Fibroblast of lung (primary cell): ENCODE data around the gene PPARG. TPM values are rescaled to one million over a fixed set of nuclear protein-coding genes. Genes with fewer than 3 reads are reported as not detected.

ENCODE experiments used
- DNase-seq, 2 donors: peaks; one replicate each; pipeline versions ENCODE4 v3.0.0 to v3.0.0-alpha.2; 2010; ENCODE audit warnings: low read depth in 2 of 2
- H2AFZ ChIP-seq: 2 replicates; pipeline ENCODE4 v1.5.1; 2012; ENCODE audit warnings: low read length, control low read depth, inconsistent platforms
- H3K27ac ChIP-seq: 2 replicates; pipeline ENCODE4 v1.5.1; 2011; ENCODE audit warnings: low read length, control low read depth; ENCODE audit not compliant: insufficient read depth
- H3K27me3 ChIP-seq: 2 replicates; pipeline ENCODE4 v1.5.1; 2011; ENCODE audit warnings: mild to moderate bottlenecking, low read length; ENCODE audit not compliant: control insufficient read depth, insufficient read depth
- H3K36me3 ChIP-seq: 2 replicates; pipeline ENCODE4 v1.5.1; 2011; ENCODE audit warnings: low read length; ENCODE audit not compliant: control insufficient read depth, insufficient read depth
- H3K4me1 ChIP-seq: 2 replicates; pipeline ENCODE4 v1.5.1; 2011; ENCODE audit warnings: low read length; ENCODE audit not compliant: control insufficient read depth, insufficient read depth; ENCODE audit errors: extremely low read depth
- H3K4me2 ChIP-seq: 2 replicates; pipeline ENCODE4 v1.5.1; 2011; ENCODE audit warnings: low read length, control low read depth; ENCODE audit not compliant: insufficient read depth; ENCODE audit errors: extremely low read depth
- H3K4me3 ChIP-seq, 4 experiments: fragments of 200-600 bp in 1 of 4; sonication (generic) in 1 of 4; replicated peaks in 1 of 4; 2 replicates each; pipeline ENCODE4 v1.5.1; 2011 to 2016; ENCODE audit warnings: low read length in 4 of 4, low read depth in 3 of 4, mild to moderate bottlenecking in 3 of 4, control low read depth in 2 of 4, inconsistent platforms in 1 of 4, mixed read lengths in 1 of 4; ENCODE audit not compliant: insufficient read depth in 1 of 4; ENCODE audit errors: control extremely low read depth in 1 of 4
- H3K79me2 ChIP-seq: 2 replicates; pipeline ENCODE4 v1.5.1; 2012; ENCODE audit warnings: mild to moderate bottlenecking, low read length, inconsistent platforms; ENCODE audit not compliant: control insufficient read depth, insufficient read depth
- H3K9ac ChIP-seq: 2 replicates; pipeline ENCODE4 v1.5.1; 2011; ENCODE audit warnings: mild to moderate bottlenecking, low read length, control low read depth; ENCODE audit not compliant: insufficient read depth
- H3K9me3 ChIP-seq: 2 replicates; pipeline ENCODE4 v1.5.1; 2012; ENCODE audit warnings: low read depth, low read length; ENCODE audit not compliant: control insufficient read depth, insufficient read depth
- H4K20me1 ChIP-seq: 2 replicates; pipeline ENCODE4 v1.5.1; 2011; ENCODE audit warnings: low read length; ENCODE audit not compliant: control insufficient read depth, insufficient read depth; ENCODE audit errors: extremely low read depth
- CTCF ChIP-seq, 2 donors: IDR thresholded peaks in 1 of 2; conservative IDR thresholded peaks in 1 of 2; 1 replicate in 1 of 2; 2 replicates in 1 of 2; pipeline ENCODE4 v1.5.1; 2011 to 2012; ENCODE audit warnings: low read length in 2 of 2, control low read depth in 1 of 2, inconsistent platforms in 1 of 2, low read depth in 1 of 2, mild to moderate bottlenecking in 1 of 2
- EZH2 ChIP-seq: IDR thresholded peaks from 2 replicates; pipeline ENCODE4 v1.5.1; 2012; ENCODE audit warnings: low read length, control low read depth, mild to moderate bottlenecking; ENCODE audit errors: missing control alignments
- polyA plus RNA-seq, 2 donors: library from polyadenylated mRNA; depleted of rRNA in 1 of 2; stranded (reverse) in 1 of 2; unstranded in 1 of 2; fragments of >200 nt; gene quantifications; 2 replicates each; pipeline ENCODE4 v1.2.1, GENCODE V29; 2011 to 2012; ENCODE audit warnings: missing spikeins in 1 of 2
- total RNA-seq: library from RNA; depleted of rRNA; stranded (reverse); fragments of >200 nt; gene quantifications from 2 replicates; pipeline ENCODE4 v1.2.1, GENCODE V29; 2014

Gene PPARG
- total and polyA plus RNA-seq, 2 donors (not counting 1 experiment from before 2014, with no cell fraction given): 32.8 to 42.8 TPM

GRCh38 chr3:12328132-12328836, 39.4 kb downstream of the PPARG start:
- no peak for DNase-seq
- H3K27ac ChIP-seq: no peak overlapping the region
- H3K9me3 ChIP-seq: no peaks in the 10 kb centered on the region
- H3K4me1 ChIP-seq: no peaks in the 10 kb centered on the region
- no peaks in the 10 kb centered on the region for H3K36me3 ChIP-seq
- H3K4me2 ChIP-seq: no peak overlapping the region
- no peaks in the 10 kb centered on the region for H3K27me3 ChIP-seq
- H3K79me2 ChIP-seq: no peaks in the 10 kb centered on the region
- H2AFZ ChIP-seq: no peak overlapping the region
- H3K9ac ChIP-seq: no peak overlapping the region
- H3K4me3 ChIP-seq: no peak overlapping the region
- no peaks in the 10 kb centered on the region for H4K20me1 ChIP-seq
- no peak for TF ChIP-seq EZH2
- TF ChIP-seq CTCF (conservative IDR thresholded peaks at IDR 0.05 in 1 of 2, IDR thresholded peaks at IDR 0.05 in 1 of 2; ENCODE audit: low read depth in 1 of 2, low read length in 2 of 2): no peak

GRCh38 chr3:12328837-12329462, 40.1 kb downstream of the PPARG start:
- H3K9ac ChIP-seq: no peak overlapping the region
- no peaks in the 10 kb centered on the region for H3K4me1 ChIP-seq
- H2AFZ ChIP-seq: no peak overlapping the region
- H4K20me1 ChIP-seq: no peaks in the 10 kb centered on the region
- no peak for TF ChIP-seq CTCF (conservative IDR thresholded peaks at IDR 0.05 in 1 of 2, IDR thresholded peaks at IDR 0.05 in 1 of 2; ENCODE audit: low read depth in 1 of 2, low read length in 2 of 2)
- no peak for TF ChIP-seq EZH2
- H3K9me3 ChIP-seq: no peaks in the 10 kb centered on the region
- no peak overlapping the region for H3K4me3 ChIP-seq
- no peaks in the 10 kb centered on the region for H3K27me3 ChIP-seq
- no peaks in the 10 kb centered on the region for H3K79me2 ChIP-seq
- no peaks in the 10 kb centered on the region for H3K36me3 ChIP-seq
- H3K27ac ChIP-seq: no peak overlapping the region
- no peak overlapping the region for H3K4me2 ChIP-seq
- DNase-seq: no peak

- no peaks in the 10 kb centered on the region for H4K20me1 ChIP-seq
- DNase-seq: no peak
- no peak overlapping the region for H2AFZ ChIP-seq
- H3K9ac ChIP-seq: no peak overlapping the region
- H3K27me3 ChIP-seq: no peaks in the 10 kb centered on the region
- H3K27ac ChIP-seq: no peak overlapping the region
- no peaks in the 10 kb centered on the region for H3K9me3 ChIP-seq
- H3K4me2 ChIP-seq: no peak overlapping the region
- H3K4me3 ChIP-seq: no peak overlapping the region
- no peaks in the 10 kb centered on the region for H3K36me3 ChIP-seq
- no peaks in the 10 kb centered on the region for H3K79me2 ChIP-seq
- TF ChIP-seq CTCF (conservative IDR thresholded peaks at IDR 0.05 in 1 of 2, IDR thresholded peaks at IDR 0.05 in 1 of 2; ENCODE audit: low read depth in 1 of 2, low read length in 2 of 2) (no peak), EZH2 (no peak)
- no peaks in the 10 kb centered on the region for H3K4me1 ChIP-seq
Measured at GRCh38 chr3:12334786-12335185, 45.9 kb downstream of the PPARG start.
